Activated naive CD8-positive, alpha-beta T cell treated with anti-CD3 and anti-CD28 coated beads for 36 hours (primary cell): Measurements from ENCODE around the gene EPAS1. TPM values are rescaled to one million over a fixed set of nuclear protein-coding genes. Genes with fewer than 3 reads are reported as not detected.
A peak's percentile ranks its signal among the peaks of the same experiment; 100 is the strongest.

Experiments
- DNase-seq: peaks from one replicate; pipeline ENCODE4 v3.0.0; 2021
- H3K27ac Mint-ChIP-seq: one replicate; pipeline ENCODE4 v1.8.0; 2022; ENCODE audit warnings: mild to moderate bottlenecking, moderate library complexity, mixed read lengths
- H3K27me3 Mint-ChIP-seq: one replicate; pipeline ENCODE4 v1.8.0; 2022; ENCODE audit warnings: mild to moderate bottlenecking, mixed read lengths
- H3K36me3 Mint-ChIP-seq: one replicate; pipeline ENCODE4 v1.8.0; 2021; ENCODE audit warnings: mild to moderate bottlenecking, mixed read lengths
- H3K4me1 Mint-ChIP-seq: one replicate; pipeline ENCODE4 v1.8.0; 2021; ENCODE audit warnings: mixed read lengths
- H3K4me3 Mint-ChIP-seq: one replicate; pipeline ENCODE4 v1.8.0; 2022; ENCODE audit warnings: mild to moderate bottlenecking, moderate library complexity, mixed read lengths
- H3K9me3 Mint-ChIP-seq: one replicate; pipeline ENCODE4 v1.8.0; 2022; ENCODE audit warnings: mixed read lengths
- total RNA-seq, 2 experiments: library from RNA; stranded (reverse); gene quantifications; one replicate each; pipeline ENCODE4 v1.2.3, GENCODE V29; 2021

Gene EPAS1
- total RNA-seq, 2 experiments from 2014 or later: 0.78 to 1.5 TPM

- peaks cover 4% of the 10 kb centered on the region for H3K27me3 Mint-ChIP-seq
- H3K4me1 Mint-ChIP-seq: peaks cover 26% of the 10 kb centered on the region
- H3K36me3 Mint-ChIP-seq: no peaks in the 10 kb centered on the region
- H3K27ac Mint-ChIP-seq: no peak overlapping the region
- no peak for DNase-seq
- H3K9me3 Mint-ChIP-seq: no peaks in the 10 kb centered on the region
- no peak overlapping the region for H3K4me3 Mint-ChIP-seq
Observed at GRCh38 chr2:46345775-46346174, 48.6 kb downstream of the EPAS1 start.

GRCh38 chr2:46346719-46347118, 49.5 kb downstream of the EPAS1 start:
- Mint-ChIP-seq H3K4me1 (peaks cover 35% of the 10 kb centered on the region), H3K4me3 (no peak overlapping the region), H3K9me3 (no peaks in the 10 kb centered on the region), H3K27ac (no peak overlapping the region), H3K27me3 (peaks cover 4% of the 10 kb centered on the region), H3K36me3 (no peaks in the 10 kb centered on the region)
- no peak for DNase-seq

GRCh38 chr2:46347648-46348280, 50.6 kb downstream of the EPAS1 start:
- Mint-ChIP-seq H3K27me3 (peaks cover 4% of the 10 kb centered on the region), H3K4me3 (no peak overlapping the region), H3K27ac (no peak overlapping the region), H3K36me3 (peaks cover 2% of the 10 kb centered on the region), H3K9me3 (no peaks in the 10 kb centered on the region), H3K4me1 (peaks cover 44% of the 10 kb centered on the region)
- no peak for DNase-seq

DNA sequence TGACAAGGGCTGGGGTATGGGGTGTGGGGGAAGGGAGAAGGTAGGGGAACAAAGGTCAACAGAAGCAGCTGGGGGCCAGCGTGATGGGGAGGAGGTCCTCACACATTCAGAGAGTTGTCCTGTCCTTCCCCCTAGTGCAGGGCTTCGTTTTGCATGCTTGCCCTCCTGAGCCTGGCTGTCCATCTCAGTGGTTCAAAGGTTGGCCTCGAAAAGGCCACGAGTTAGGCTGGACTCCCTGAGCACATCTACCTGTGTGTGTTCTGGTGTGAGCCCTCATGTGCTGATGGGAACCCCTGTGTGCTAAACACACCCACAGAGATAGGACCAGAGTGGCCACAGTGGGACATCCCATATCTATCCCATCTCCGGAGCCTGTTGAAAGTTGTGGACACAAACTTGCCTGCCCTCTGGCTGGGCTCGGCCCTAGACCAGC, 51.9 kb downstream of the EPAS1 start:
- H3K27me3 Mint-ChIP-seq: peaks cover 4% of the 10 kb centered on the region
- H3K4me3 Mint-ChIP-seq: no peak overlapping the region
- no peak overlapping the region for H3K27ac Mint-ChIP-seq
- H3K36me3 Mint-ChIP-seq: peaks cover 2% of the 10 kb centered on the region
- no peak for DNase-seq
- no peaks in the 10 kb centered on the region for H3K9me3 Mint-ChIP-seq
- H3K4me1 Mint-ChIP-seq: peaks cover 53% of the 10 kb centered on the region

- Mint-ChIP-seq H3K27me3 (no peaks in the 10 kb centered on the region), H3K4me3 (no peak overlapping the region), H3K9me3 (no peaks in the 10 kb centered on the region), H3K36me3 (peaks cover 2% of the 10 kb centered on the region), H3K27ac (peak overlapping the region; percentile 89), H3K4me1 (peaks cover 55% of the 10 kb centered on the region)
- DNase-seq: no peak
Observed at GRCh38 chr2:46350029-46350689, 53.0 kb downstream of the EPAS1 start.

DNA sequence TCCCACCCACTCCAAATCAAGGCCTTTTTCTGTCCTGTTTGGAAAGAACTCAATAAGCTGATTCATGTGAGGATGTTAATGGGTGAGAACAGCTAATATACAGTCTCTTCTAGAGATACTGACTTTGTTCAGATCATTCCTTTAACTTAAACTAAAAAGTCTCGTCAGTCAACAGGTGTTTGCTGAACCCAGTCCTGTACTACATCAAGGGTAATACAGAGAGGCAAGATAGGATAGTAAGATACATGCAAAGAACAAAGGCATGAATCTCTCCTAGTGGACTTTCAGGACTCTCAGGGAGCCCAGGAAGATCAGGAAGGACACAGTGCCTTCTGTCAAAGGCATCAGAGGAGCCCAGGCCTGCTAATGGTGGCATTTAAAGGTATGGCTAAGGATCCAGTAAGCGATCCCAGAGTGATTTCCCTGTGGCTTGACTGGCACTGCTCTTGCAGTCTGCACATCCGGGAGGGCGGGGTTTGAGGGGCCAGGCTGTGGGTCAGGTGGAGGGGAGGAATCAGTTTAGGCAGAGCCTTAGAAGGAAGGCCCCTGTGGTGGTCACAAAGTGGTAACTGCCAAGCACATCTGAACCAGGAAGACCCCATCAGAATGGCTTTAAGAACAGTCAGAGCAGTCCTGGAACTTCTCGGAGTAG, 54.0 kb downstream of the EPAS1 start:
- Mint-ChIP-seq H3K27me3 (no peaks in the 10 kb centered on the region), H3K4me3 (peak overlapping the region; percentile 78), H3K9me3 (no peaks in the 10 kb centered on the region), H3K27ac (peak overlapping the region; percentile 89), H3K4me1 (peaks cover 58% of the 10 kb centered on the region), H3K36me3 (peaks cover 2% of the 10 kb centered on the region)
- DNase-seq: peak; percentile 40

- H3K27ac Mint-ChIP-seq: peak overlapping the region; percentile 89
- DNase-seq: peak; percentile 72
- peak overlapping the region; percentile 78 for H3K4me3 Mint-ChIP-seq
- no peaks in the 10 kb centered on the region for H3K9me3 Mint-ChIP-seq
- no peaks in the 10 kb centered on the region for H3K27me3 Mint-ChIP-seq
- H3K4me1 Mint-ChIP-seq: peaks cover 60% of the 10 kb centered on the region
- peaks cover 2% of the 10 kb centered on the region for H3K36me3 Mint-ChIP-seq
Observed at GRCh38 chr2:46351750-46352138, 54.5 kb downstream of the EPAS1 start.

GRCh38 chr2:46352621-46353020, 55.4 kb downstream of the EPAS1 start:
- no peak for DNase-seq
- Mint-ChIP-seq H3K27ac (no peak overlapping the region), H3K9me3 (no peaks in the 10 kb centered on the region), H3K4me1 (peaks cover 59% of the 10 kb centered on the region), H3K4me3 (peak overlapping the region; percentile 78), H3K27me3 (no peaks in the 10 kb centered on the region), H3K36me3 (peaks cover 2% of the 10 kb centered on the region)

GRCh38 chr2:46353509-46353908, 56.3 kb downstream of the EPAS1 start:
- H3K4me3 Mint-ChIP-seq: no peak overlapping the region
- peaks cover 54% of the 10 kb centered on the region for H3K4me1 Mint-ChIP-seq
- H3K27me3 Mint-ChIP-seq: no peaks in the 10 kb centered on the region
- peaks cover 3% of the 10 kb centered on the region for H3K36me3 Mint-ChIP-seq
- no peak for DNase-seq
- H3K9me3 Mint-ChIP-seq: no peaks in the 10 kb centered on the region
- H3K27ac Mint-ChIP-seq: no peak overlapping the region

- H3K27me3 Mint-ChIP-seq: no peaks in the 10 kb centered on the region
- H3K36me3 Mint-ChIP-seq: peaks cover 3% of the 10 kb centered on the region
- H3K4me3 Mint-ChIP-seq: no peak overlapping the region
- no peaks in the 10 kb centered on the region for H3K9me3 Mint-ChIP-seq
- no peak for DNase-seq
- peaks cover 43% of the 10 kb centered on the region for H3K4me1 Mint-ChIP-seq
- H3K27ac Mint-ChIP-seq: no peak overlapping the region
Observed at GRCh38 chr2:46355756-46356155, 58.5 kb downstream of the EPAS1 start.

DNA sequence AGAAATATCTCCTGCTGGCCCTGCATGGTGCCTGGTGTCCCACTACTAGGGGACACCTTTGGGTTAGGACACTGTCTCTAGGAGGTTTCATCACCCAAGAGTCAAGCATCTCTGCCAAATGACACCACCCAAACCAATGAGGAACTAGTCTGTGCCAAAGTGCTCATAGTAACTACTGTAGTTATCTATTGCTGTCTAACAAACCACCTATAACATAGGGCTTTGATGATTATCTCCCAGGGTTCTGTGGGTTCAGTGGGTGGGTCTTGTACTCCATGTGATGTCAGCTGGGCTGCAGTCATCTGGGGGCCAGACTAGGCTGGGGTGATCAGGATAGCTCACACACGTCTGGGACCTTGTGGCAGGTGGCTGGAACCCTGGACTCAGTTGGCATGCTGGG, 59.8 kb downstream of the EPAS1 start:
- H3K9me3 Mint-ChIP-seq: no peaks in the 10 kb centered on the region
- H3K4me3 Mint-ChIP-seq: no peak overlapping the region
- peaks cover 3% of the 10 kb centered on the region for H3K36me3 Mint-ChIP-seq
- H3K27me3 Mint-ChIP-seq: no peaks in the 10 kb centered on the region
- H3K4me1 Mint-ChIP-seq: peaks cover 34% of the 10 kb centered on the region
- no peak overlapping the region for H3K27ac Mint-ChIP-seq
- no peak for DNase-seq

DNA sequence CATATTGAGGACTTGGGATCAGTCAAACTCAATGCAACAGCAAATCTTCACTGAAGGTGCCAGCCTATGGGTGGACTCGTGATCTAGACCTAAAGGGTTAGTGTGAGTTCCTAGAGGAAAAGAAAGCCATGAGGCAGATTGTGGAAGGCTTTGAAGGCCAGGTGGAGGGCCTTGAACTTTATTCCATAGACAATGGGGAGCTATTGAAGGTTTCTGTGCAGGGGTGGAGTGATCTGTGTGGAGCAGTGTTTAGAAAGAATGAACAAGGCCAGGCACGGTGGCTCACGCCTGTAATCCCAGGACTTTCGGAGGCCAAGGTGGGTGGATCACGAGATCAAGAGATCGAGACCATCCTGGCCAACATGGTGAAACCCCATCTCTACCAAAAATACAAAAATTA, 61.5 kb downstream of the EPAS1 start:
- H3K9me3 Mint-ChIP-seq: no peaks in the 10 kb centered on the region
- no peak overlapping the region for H3K27ac Mint-ChIP-seq
- H3K4me3 Mint-ChIP-seq: no peak overlapping the region
- H3K27me3 Mint-ChIP-seq: no peaks in the 10 kb centered on the region
- no peak for DNase-seq
- H3K36me3 Mint-ChIP-seq: peaks cover 1% of the 10 kb centered on the region
- peaks cover 35% of the 10 kb centered on the region for H3K4me1 Mint-ChIP-seq

- Mint-ChIP-seq H3K27me3 (no peaks in the 10 kb centered on the region), H3K9me3 (no peaks in the 10 kb centered on the region), H3K36me3 (peaks cover 1% of the 10 kb centered on the region), H3K4me3 (no peak overlapping the region), H3K4me1 (peaks cover 44% of the 10 kb centered on the region), H3K27ac (no peak overlapping the region)
- no peak for DNase-seq
Observed at GRCh38 chr2:46360303-46360702, 63.1 kb downstream of the EPAS1 start.

GRCh38 chr2:46361920-46362666, 64.9 kb downstream of the EPAS1 start:
- no peak for DNase-seq
- Mint-ChIP-seq H3K4me1 (peaks cover 35% of the 10 kb centered on the region), H3K9me3 (no peaks in the 10 kb centered on the region), H3K4me3 (no peak overlapping the region), H3K36me3 (peaks cover 1% of the 10 kb centered on the region), H3K27ac (no peak overlapping the region), H3K27me3 (no peaks in the 10 kb centered on the region)

GRCh38 chr2:46362667-46363012, 65.4 kb downstream of the EPAS1 start:
- Mint-ChIP-seq H3K27ac (no peak overlapping the region), H3K36me3 (peaks cover 1% of the 10 kb centered on the region), H3K9me3 (no peaks in the 10 kb centered on the region), H3K27me3 (no peaks in the 10 kb centered on the region), H3K4me3 (no peak overlapping the region), H3K4me1 (peaks cover 31% of the 10 kb centered on the region)
- DNase-seq: no peak
